ENCODE data around the gene GMEB2.

Gene GMEB2

DNA sequence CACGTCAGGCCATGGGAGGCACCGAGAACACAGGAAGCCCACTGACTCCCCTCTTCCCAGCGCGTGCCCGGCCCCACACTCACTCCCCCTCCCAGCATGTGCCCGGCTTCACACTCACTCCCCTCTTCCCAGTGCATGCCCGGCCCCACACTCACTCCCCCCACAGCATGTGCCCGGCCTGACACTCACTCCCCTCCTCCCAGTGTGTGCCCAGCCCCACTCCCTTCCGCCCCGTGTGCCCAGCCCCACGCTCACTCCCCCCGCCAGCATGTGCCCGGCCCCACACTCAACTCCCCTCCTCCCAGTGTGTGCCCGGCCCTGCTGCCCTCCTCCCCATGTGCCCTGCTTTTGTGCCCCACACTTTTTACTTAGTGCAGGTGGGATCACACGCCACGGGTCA, 41.0 kb upstream of the GMEB2 start:
- in situ Hi-C loops (cut with HindIII; ENCODE audit: low pct_ligation_motif_present, low sequenced_read_pairs) = no loop called here
- peaks cover 26% of the 10 kb centered on the region for H3K36me3 ChIP-seq (replicated peaks)

GRCh38 chr20:63665708-63666107, 38.8 kb upstream of the GMEB2 start:
- H3K27ac ChIP-seq = no peak overlapping the region
- H3K4me3 ChIP-seq (ENCODE audit: low read depth, low read length) = no peak overlapping the region
- TF ChIP-seq, protein P1, sequence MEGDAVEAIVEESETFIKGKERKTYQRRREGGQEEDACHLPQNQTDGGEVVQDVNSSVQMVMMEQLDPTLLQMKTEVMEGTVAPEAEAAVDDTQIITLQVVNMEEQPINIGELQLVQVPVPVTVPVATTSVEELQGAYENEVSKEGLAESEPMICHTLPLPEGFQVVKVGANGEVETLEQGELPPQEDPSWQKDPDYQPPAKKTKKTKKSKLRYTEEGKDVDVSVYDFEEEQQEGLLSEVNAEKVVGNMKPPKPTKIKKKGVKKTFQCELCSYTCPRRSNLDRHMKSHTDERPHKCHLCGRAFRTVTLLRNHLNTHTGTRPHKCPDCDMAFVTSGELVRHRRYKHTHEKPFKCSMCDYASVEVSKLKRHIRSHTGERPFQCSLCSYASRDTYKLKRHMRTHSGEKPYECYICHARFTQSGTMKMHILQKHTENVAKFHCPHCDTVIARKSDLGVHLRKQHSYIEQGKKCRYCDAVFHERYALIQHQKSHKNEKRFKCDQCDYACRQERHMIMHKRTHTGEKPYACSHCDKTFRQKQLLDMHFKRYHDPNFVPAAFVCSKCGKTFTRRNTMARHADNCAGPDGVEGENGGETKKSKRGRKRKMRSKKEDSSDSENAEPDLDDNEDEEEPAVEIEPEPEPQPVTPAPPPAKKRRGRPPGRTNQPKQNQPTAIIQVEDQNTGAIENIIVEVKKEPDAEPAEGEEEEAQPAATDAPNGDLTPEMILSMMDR (IDR thresholded peaks at IDR 0.05; ENCODE audit: low read depth, low read length, missing control alignments) = no peak
- in situ Hi-C loops (cut with HindIII; ENCODE audit: low pct_ligation_motif_present, low sequenced_read_pairs) = no loop called here
- peaks cover 30% of the 10 kb centered on the region for H3K36me3 ChIP-seq (replicated peaks)
- H3K27me3 ChIP-seq (replicated peaks) = no peaks in the 10 kb centered on the region
- no peak for DNase-seq

More for the DNA sequence above, 41.0 kb upstream of the GMEB2 start:
- no peak for DNase-seq
- no peak overlapping the region for H3K4me3 ChIP-seq (ENCODE audit: low read depth, low read length)
- TF ChIP-seq, protein P1 (IDR thresholded peaks at IDR 0.05; ENCODE audit: low read depth, low read length, missing control alignments) = no peak
- H3K27ac ChIP-seq = no peak overlapping the region
- H3K27me3 ChIP-seq (replicated peaks) = no peaks in the 10 kb centered on the region

- Histone ChIP-seq H3K36me3 (replicated peaks) (peaks cover 30% of the 10 kb centered on the region), H3K27me3 (replicated peaks) (no peaks in the 10 kb centered on the region), H3K4me3 (ENCODE audit: low read depth, low read length) (no peak overlapping the region), H3K27ac (no peak overlapping the region)
- TF ChIP-seq, protein P1 (IDR thresholded peaks at IDR 0.05; ENCODE audit: low read depth, low read length, missing control alignments) = no peak
- DNase-seq = no peak
- in situ Hi-C loops (cut with HindIII; ENCODE audit: low pct_ligation_motif_present, low sequenced_read_pairs) = no loop called here
Measured at GRCh38 chr20:63664861-63665594, 38.1 kb upstream of the GMEB2 start.

- Histone ChIP-seq H3K27ac (no peak overlapping the region), H3K36me3 (replicated peaks) (peaks cover 30% of the 10 kb centered on the region), H3K4me3 (ENCODE audit: low read depth, low read length) (no peak overlapping the region), H3K27me3 (replicated peaks) (no peaks in the 10 kb centered on the region)
- in situ Hi-C loops (cut with HindIII; ENCODE audit: low pct_ligation_motif_present, low sequenced_read_pairs) = no loop called here
- TF ChIP-seq, protein P1 (IDR thresholded peaks at IDR 0.05; ENCODE audit: low read depth, low read length, missing control alignments) = no peak
- no peak for DNase-seq
Measured at GRCh38 chr20:63664143-63664851, 37.4 kb upstream of the GMEB2 start.

DNA sequence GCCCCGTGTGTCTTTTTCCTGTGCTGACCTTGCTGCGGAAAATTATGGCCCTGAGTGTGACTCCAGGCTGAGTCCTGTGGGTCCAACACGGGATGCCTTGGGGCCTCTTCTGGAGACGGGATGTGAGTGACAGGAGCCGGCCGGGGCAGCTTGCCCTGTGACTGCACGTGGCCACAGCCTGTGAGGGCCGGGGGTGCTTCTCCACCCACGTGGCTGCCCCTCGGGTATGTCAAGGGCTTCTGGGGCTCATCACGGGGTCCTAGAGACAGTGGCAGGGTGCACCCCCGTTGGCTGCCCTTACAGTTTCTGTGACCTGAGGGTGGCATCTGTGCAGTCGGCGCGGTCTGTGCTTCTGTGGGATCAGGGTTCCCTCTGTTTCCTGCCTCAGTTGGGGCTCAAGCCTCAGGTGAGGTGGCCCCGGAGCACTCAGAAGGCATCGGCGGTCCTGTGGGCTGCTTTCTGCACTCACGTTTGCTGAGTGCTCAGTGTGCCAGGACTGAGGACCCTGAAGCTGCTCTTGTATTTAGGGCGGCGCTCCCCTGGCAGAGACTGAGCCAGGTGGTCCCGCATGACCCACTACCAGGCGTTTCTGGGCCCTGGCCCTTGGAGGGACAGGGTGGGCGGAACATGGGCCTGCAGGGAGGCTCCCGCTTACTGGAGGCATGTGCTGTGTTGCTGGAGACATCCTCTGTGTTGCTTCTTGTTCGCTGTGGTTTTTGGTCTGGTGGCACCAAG, 36.6 kb upstream of the GMEB2 start:
- TF ChIP-seq, protein P1 (IDR thresholded peaks at IDR 0.05; ENCODE audit: low read depth, low read length, missing control alignments) = no peak
- in situ Hi-C loops (cut with HindIII; ENCODE audit: low pct_ligation_motif_present, low sequenced_read_pairs) = no loop called here
- no peak overlapping the region for H3K27ac ChIP-seq
- H3K4me3 ChIP-seq (ENCODE audit: low read depth, low read length) = no peak overlapping the region
- H3K27me3 ChIP-seq (replicated peaks) = no peaks in the 10 kb centered on the region
- DNase-seq = no peak
- peaks cover 26% of the 10 kb centered on the region for H3K36me3 ChIP-seq (replicated peaks)
